HG03139 (cell line): ENCODE measurements around the gene CCR6.
"Not testable (repeated sequence)": the region's sequence is repeated elsewhere in the genome, so short reads cannot be mapped to it uniquely, and the experiment has no call there.

Source experiments
- ATAC-seq: cut with Tn5 transposase; IDR thresholded peaks from one replicate; pipeline ENCODE4 v1.9.1; 2021; ENCODE audit not compliant: unreplicated experiment

The CCR6 gene

GRCh38 chr6:167168296-167168695, 45.4 kb downstream of the CCR6 start:
- not testable (repeated sequence) for ATAC-seq

- not testable (repeated sequence) for ATAC-seq
These were observed 47.0 kb downstream of the CCR6 start for GRCh38 chr6:167169867-167170266.

- not testable (repeated sequence) for ATAC-seq
These were observed 48.4 kb downstream of the CCR6 start for GRCh38 chr6:167171300-167171699.

- ATAC-seq = not testable (repeated sequence)
These were observed 49.1 kb downstream of the CCR6 start for GRCh38 chr6:167172011-167172410.

- not testable (repeated sequence) for ATAC-seq
These were observed 54.4 kb downstream of the CCR6 start for GRCh38 chr6:167177271-167177670.

- not testable (repeated sequence) for ATAC-seq
These were observed 56.2 kb downstream of the CCR6 start for GRCh38 chr6:167178896-167179655.

- not testable (repeated sequence) for ATAC-seq
These were observed 57.2 kb downstream of the CCR6 start for GRCh38 chr6:167180086-167180485.

GRCh38 chr6:167181351-167181750, 58.5 kb downstream of the CCR6 start:
- not testable (repeated sequence) for ATAC-seq

GRCh38 chr6:167182913-167183314, 60.0 kb downstream of the CCR6 start:
- peak; percentile 77 for ATAC-seq

- ATAC-seq = not testable (repeated sequence)
These were observed 62.2 kb downstream of the CCR6 start for GRCh38 chr6:167185101-167185500.

- ATAC-seq = not testable (repeated sequence)
These were observed 64.4 kb downstream of the CCR6 start for GRCh38 chr6:167187275-167187674.
